CD4-positive, alpha-beta T cell treated with Interleukin-4 for 1 hour (primary cell): ENCODE measurements around the gene BOK.
"Not testable (repeated sequence)": the region's sequence is repeated elsewhere in the genome, so short reads cannot be mapped to it uniquely, and the experiment has no call there.

Experiments used
- DNase-seq, 2 donors: peaks; one replicate each; pipeline ENCODE4 v3.0.0-alpha.2; 2020 to 2022

The BOK gene

GRCh38 chr2:241559323-241560161 lies 997 bp downstream of the BOK start:
- DNase-seq: no peak

- no peak for DNase-seq
Observed at GRCh38 chr2:241560162-241560882, 1.8 kb downstream of the BOK start.

GRCh38 chr2:241560883-241561474 lies 2.4 kb downstream of the BOK start:
- DNase-seq: no peak

- no peak for DNase-seq
Observed at GRCh38 chr2:241561832-241562231, 3.3 kb downstream of the BOK start.

DNA sequence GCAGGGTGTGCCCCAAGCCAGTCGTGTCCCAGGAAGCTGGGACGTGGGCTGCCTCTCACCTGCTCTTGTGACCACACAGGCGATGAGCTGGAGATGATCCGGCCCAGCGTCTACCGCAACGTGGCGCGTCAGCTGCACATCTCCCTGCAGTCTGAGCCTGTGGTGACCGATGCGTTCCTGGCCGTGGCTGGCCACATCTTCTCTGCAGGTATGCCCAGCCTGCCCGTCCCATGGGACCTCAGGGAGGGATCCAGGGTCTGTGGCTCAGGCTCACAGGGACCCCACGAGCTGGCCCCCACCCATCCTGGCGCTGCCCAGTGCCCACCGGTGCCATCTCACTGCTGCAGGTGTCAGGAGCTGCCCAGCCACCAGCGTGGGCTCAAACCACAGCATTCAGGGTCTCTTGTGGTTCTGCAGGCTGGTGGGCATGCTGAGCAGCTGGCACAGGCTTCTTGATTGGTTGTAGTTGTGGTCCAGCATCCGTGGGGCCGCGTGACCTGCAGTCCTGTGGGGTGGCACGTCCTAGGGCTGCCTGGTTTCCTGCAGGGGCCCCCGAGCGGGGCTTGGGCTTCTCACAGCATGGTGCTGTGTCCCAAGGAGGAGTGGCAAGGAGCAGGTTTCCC lies 3.8 kb downstream of the BOK start:
- DNase-seq: no peak

- no peak for DNase-seq
Observed at GRCh38 chr2:241563031-241563507, 4.5 kb downstream of the BOK start.

DNA sequence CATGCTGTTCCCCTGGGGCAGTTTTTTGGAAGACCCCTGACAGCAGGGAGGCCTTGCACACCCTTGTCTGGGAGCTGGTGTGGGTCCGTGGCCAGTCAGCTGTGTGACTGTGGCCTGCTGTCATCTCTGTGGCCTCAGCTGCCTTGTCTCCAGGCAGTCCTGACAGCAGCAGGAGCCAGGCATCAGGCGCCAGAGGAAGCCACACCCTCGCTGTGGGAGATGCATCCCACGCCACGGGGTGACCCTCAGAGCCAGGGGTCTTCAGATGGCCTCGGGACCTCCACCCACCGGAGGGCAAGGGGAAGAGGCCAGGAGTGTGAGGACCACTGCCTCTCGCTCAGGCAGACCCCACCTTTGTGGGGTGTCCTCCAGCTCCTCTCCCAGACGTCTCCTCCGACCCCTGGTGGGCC lies 5.0 kb downstream of the BOK start:
- DNase-seq: no peak

GRCh38 chr2:241563981-241564595 lies 5.5 kb downstream of the BOK start:
- DNase-seq: no peak

GRCh38 chr2:241564596-241565410 lies 6.3 kb downstream of the BOK start:
- DNase-seq: no peak

DNA sequence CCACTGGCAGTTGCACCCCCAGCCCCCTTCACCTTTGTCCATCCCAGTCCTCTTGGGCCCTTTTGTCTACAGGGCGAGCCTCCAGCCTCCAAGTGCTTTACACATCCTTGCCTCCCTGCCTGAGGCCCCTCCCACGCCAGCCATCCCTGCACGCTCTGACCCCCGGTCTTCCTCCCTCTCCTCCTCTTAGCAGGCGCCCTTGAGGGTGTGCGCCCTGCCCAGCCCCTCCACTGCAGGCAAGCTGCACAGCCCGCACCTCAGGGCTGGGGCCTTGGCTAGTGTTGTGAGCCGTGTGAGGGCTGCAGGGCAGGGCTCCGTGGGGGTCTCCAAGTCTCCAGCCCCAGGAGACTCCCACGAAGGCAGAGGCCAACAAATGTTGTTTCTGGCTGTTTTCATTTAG lies 6.9 kb downstream of the BOK start:
- no peak for DNase-seq

DNA sequence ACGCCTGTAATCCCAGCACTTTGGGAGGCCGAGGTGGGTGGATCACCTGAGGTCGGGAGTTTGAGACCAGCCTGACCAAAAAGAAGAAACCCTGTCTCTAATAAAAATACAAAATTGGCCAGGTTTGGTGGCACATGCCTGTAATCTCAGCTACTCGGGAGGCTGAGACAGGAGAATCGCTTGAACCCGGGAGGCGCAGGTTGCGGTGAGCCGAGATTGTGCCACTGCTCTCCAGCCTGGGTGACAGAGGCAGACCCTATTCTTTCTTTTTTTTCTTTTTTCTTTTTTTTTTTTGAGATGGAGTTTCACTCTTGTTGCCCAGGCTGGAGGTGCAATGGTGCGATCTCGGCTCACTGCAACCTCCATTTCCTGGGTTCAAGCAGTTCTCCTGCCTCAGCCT lies 7.5 kb downstream of the BOK start:
- not testable (repeated sequence) for DNase-seq

DNA sequence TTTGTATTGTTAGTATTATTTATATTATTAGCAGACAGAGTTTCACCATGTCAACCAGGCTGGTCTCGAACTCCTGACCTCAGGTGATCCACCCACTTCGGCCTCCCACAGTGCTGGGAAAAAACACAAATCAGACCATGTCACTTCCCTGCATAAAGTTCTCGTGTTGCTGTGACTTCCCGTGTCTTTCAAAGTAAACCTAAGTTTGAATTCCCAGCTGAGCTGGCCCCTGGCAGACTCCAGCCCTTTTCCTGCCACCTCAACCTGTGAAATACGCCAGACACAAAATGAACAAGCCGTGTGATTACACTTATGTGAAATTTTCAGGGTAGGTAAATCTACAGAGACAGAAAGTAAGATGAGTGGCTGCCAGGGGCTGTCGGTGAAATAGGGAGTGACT lies 7.9 kb downstream of the BOK start:
- DNase-seq: no peak

DNA sequence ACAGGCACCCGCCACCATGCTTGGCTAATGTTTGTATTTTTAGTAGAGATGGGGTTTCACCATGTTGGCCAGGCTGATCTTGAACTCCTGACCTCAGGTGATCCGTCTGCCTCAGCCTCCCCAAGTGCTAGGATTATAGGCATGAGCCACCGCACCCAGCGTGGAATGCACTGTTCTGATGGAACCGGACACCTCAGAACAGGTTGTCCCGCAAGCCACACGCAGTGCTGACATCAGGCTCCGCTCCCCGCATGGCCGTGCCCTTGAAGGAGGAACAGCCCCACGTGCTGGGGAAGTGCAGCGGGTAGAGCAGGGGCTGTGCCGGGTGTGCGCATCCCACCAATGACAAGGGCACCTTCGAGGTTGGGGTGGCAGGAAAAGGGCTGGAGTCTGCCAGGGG lies 8.7 kb downstream of the BOK start:
- DNase-seq: not testable (repeated sequence)

- DNase-seq: no peak
Observed at GRCh38 chr2:241567776-241568175, 9.2 kb downstream of the BOK start.

- no peak for DNase-seq
Observed at GRCh38 chr2:241568726-241569125, 10.2 kb downstream of the BOK start.

DNA sequence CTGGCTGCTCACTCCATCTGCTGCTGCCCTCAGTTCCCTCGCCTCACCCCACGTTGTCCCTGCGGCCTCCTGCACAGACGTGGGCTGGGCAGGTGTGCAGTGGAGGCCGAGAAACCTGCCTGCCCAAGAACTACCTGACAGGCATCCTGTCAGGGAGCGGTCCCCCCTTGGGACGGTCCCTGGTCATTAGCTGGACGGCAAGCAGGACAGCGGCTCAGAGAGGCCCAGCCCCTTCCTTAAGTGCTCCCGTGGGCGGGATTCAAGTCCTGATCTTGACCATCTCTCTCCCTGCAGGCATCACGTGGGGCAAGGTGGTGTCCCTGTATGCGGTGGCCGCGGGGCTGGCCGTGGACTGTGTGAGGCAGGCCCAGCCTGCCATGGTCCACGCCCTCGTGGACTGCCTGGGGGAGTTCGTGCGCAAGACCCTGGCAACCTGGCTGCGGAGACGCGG lies 11.3 kb downstream of the BOK start:
- DNase-seq: no peak

- DNase-seq: no peak
Observed at GRCh38 chr2:241570961-241571581, 12.5 kb downstream of the BOK start.

DNA sequence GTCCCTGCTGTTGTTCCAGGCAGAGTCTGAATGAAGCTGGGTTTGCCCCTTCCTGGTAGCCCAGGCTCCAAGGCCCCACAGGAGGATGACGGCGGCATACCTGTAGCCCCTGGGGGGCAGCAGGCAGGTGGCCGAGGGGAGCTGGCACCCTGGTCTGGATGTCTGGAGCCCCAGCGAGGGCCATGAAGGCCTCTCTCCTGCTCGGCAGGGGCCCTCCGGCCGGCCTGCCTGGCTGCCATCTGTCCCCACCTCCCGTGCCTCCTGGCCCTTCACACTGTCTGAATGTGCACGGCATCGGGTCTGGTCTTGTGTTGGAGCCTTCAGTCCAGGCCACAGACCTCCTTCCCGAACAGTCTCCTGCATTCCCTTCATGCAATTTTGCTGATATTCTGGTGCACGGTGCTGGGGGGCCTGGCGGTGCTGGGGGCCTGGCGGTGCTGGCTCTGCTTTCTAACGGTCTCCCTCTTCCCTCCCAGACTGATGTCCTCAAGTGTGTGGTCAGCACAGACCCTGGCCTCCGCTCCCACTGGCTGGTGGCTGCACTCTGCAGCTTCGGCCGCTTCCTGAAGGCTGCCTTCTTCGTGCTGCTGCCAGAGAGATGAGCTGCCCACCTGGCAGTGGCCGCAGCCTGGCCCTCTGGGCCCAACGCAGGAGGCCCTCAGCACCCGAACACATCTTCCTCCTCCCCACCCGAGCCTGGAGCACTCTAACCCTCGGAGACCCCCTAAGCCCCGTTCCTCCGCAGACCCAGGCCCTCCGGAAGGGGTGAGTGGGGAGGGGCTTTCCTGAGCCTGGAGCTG lies 13.5 kb downstream of the BOK start:
- DNase-seq: no peak

DNA sequence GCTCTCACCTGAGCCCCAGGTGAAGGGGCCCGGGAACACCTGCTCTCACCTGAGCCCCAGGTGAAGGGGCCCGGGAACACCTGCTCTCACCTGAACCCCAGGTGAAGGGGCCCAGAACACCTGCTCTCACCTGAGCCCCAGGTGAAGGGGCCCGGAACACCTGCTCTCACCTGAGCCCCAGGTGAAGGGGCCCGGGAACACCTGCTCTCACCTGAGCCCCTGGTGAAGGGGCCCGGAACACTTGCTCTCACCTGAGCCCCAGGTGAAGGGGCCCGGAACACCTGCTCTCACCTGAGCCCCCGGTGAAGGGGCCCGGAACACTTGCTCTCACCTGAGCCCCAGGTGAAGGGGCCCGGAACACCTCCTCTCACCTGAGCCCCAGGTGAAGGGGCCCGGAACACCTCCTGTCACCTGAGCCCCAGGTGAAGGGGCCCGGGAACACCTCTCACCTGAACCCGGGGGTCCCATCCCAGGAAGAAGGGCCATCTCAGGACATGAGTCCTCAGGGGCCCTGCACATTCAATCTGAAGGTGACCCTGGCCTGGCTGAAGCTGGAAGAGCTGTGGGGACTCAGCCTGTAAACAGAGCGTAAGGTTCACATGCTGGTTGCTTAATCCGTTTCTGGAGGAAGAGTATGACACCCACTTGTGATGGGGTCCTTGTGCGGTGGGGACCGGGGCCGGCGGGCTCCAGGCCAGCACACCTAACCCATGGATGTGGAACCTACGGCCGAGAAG lies 14.5 kb downstream of the BOK start:
- DNase-seq: not testable (repeated sequence)

- no peak for DNase-seq
Observed at GRCh38 chr2:241573741-241574140, 15.2 kb downstream of the BOK start.
